Retinal pigment epithelial cell (primary cell): ENCODE data around the gene NRG4.
A peak's percentile ranks its signal among the peaks of the same experiment; 100 is the strongest.
"Not testable (repeated sequence)": the region's sequence is repeated elsewhere in the genome, so short reads cannot be mapped to it uniquely, and the experiment has no call there.

Source experiments
- DNase-seq: peaks from one replicate; pipeline ENCODE4 v3.0.0-alpha.2; 2010; ENCODE audit warnings: low read depth
- H3K4me3 ChIP-seq: 2 replicates; pipeline ENCODE4 v1.5.1; 2011; ENCODE audit warnings: mild to moderate bottlenecking, low read length, control low read depth, moderate library complexity
- TF ChIP-seq, protein P1 (sequence below): conservative IDR thresholded peaks from 2 replicates; pipeline ENCODE4 v1.5.1; 2011; ENCODE audit warnings: low read depth, low read length, control low read depth, inconsistent platforms

NRG4 gene

GRCh38 chr15:76057332-76058000, 45.2 kb upstream of the NRG4 start:
- no peak overlapping the region for H3K4me3 ChIP-seq
- DNase-seq, result no peak

DNA sequence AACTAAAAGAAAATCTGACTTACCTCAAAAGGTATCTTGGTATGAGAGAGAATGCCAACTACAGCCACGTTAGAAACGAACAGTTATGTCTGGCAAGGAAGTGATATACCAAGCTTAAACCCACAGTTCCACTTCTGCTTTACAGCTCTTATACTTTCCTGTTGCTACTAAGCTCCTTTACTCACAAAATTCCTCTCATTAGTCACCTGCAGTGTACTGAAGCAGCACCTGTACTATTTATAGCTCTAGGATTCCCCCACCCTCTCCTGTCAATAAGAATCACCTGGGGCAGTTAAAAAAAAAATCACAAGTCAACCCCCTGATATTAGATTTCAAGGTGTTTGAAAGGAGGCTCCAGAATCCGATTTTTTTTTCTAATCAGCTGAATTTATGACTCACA, 44.7 kb upstream of the NRG4 start:
- TF ChIP-seq, protein P1, sequence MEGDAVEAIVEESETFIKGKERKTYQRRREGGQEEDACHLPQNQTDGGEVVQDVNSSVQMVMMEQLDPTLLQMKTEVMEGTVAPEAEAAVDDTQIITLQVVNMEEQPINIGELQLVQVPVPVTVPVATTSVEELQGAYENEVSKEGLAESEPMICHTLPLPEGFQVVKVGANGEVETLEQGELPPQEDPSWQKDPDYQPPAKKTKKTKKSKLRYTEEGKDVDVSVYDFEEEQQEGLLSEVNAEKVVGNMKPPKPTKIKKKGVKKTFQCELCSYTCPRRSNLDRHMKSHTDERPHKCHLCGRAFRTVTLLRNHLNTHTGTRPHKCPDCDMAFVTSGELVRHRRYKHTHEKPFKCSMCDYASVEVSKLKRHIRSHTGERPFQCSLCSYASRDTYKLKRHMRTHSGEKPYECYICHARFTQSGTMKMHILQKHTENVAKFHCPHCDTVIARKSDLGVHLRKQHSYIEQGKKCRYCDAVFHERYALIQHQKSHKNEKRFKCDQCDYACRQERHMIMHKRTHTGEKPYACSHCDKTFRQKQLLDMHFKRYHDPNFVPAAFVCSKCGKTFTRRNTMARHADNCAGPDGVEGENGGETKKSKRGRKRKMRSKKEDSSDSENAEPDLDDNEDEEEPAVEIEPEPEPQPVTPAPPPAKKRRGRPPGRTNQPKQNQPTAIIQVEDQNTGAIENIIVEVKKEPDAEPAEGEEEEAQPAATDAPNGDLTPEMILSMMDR, result no peak
- no peak overlapping the region for H3K4me3 ChIP-seq

More at GRCh38 chr15:76057332-76058000, 45.2 kb upstream of the NRG4 start:
- TF ChIP-seq, protein P1, result peak; percentile 77

GRCh38 chr15:76054201-76054600, 42.0 kb upstream of the NRG4 start:
- not testable (repeated sequence) for DNase-seq, H3K4me3 ChIP-seq

More for the DNA sequence above, 44.7 kb upstream of the NRG4 start:
- no peak for DNase-seq

GRCh38 chr15:76038512-76038911, 26.3 kb upstream of the NRG4 start:
- H3K4me3 ChIP-seq, result no peak overlapping the region
- no peak for DNase-seq
- TF ChIP-seq, protein P1, result no peak

- H3K4me3 ChIP-seq, result no peak overlapping the region
- TF ChIP-seq, protein P1, result no peak
- DNase-seq, result no peak
Measured at GRCh38 chr15:76035593-76035992, 23.4 kb upstream of the NRG4 start.

GRCh38 chr15:76034111-76034510, 21.9 kb upstream of the NRG4 start:
- H3K4me3 ChIP-seq, result no peak overlapping the region
- TF ChIP-seq, protein P1, result no peak
- no peak for DNase-seq

DNA sequence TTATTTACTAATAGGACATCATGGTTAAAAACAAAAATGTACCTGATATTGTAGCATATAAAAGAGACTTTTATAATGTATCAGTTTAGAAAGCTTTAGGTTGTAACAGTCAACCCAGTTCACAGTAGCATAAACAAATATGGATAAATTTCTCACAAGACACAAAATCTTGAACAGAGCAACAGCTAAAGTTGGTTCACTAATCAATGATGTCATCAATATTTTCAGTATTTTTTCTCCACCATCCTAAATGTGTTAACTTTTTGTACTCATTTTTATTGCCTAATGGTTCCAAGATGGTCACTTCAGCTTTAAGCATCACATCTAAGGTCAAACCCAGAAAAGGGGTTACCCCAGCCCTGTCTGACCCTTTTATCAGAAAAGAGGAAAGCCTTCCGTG, 21.2 kb upstream of the NRG4 start:
- no peak overlapping the region for H3K4me3 ChIP-seq
- no peak for DNase-seq
- TF ChIP-seq, protein P1, result no peak
